ENCODE results near the gene PLCB4.

DNA sequence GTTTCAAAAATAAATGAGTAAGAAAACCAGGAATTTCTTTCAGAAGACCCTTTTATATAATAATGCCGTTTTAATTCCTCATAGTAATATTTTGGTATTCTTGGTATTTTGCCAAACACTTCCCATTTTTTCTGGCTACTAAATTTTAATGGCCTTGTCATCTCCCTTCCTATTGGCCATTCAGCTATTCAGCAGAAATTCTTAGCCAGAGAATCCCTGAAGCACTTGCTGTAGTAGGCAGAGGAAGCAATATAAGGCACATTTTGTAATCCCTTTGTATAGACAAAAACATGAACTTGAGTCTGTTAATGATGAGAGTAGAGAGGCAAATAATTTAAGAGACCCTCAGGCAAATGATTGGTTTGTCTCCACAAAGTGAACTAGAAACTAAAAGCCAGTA, 327.1 kb downstream of the PLCB4 start:
- TF ChIP-seq, protein P1, sequence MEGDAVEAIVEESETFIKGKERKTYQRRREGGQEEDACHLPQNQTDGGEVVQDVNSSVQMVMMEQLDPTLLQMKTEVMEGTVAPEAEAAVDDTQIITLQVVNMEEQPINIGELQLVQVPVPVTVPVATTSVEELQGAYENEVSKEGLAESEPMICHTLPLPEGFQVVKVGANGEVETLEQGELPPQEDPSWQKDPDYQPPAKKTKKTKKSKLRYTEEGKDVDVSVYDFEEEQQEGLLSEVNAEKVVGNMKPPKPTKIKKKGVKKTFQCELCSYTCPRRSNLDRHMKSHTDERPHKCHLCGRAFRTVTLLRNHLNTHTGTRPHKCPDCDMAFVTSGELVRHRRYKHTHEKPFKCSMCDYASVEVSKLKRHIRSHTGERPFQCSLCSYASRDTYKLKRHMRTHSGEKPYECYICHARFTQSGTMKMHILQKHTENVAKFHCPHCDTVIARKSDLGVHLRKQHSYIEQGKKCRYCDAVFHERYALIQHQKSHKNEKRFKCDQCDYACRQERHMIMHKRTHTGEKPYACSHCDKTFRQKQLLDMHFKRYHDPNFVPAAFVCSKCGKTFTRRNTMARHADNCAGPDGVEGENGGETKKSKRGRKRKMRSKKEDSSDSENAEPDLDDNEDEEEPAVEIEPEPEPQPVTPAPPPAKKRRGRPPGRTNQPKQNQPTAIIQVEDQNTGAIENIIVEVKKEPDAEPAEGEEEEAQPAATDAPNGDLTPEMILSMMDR (optimal IDR thresholded peaks at IDR 0.05 in 1 of 3, IDR thresholded peaks at IDR 0.05 in 1 of 3, conservative IDR thresholded peaks at IDR 0.05 in 1 of 3; ENCODE audit: extremely low read depth in 1 of 3, insufficient read depth in 2 of 3, low read length in 3 of 3), result no peak
- no peak for TF ChIP-seq EZH2 (IDR thresholded peaks at IDR 0.05; ENCODE audit: low read length)
